HG03060 (cell line): ENCODE data around the gene BPIFB1.

ENCODE experiments used
- ATAC-seq: cut with Tn5 transposase; IDR thresholded peaks from one replicate; pipeline ENCODE4 v1.9.1; 2021; ENCODE audit warnings: low read depth, moderate number of reproducible peaks; ENCODE audit not compliant: unreplicated experiment

Gene BPIFB1

GRCh38 chr20:33320006-33320405 is 37.0 kb downstream of the BPIFB1 start:
- no peak for ATAC-seq

- no peak for ATAC-seq
These were observed 39.4 kb downstream of the BPIFB1 start for GRCh38 chr20:33322456-33322855.

- no peak for ATAC-seq
These were observed 40.2 kb downstream of the BPIFB1 start for GRCh38 chr20:33323236-33323635.

GRCh38 chr20:33325350-33325749 is 42.3 kb downstream of the BPIFB1 start:
- ATAC-seq, result no peak

GRCh38 chr20:33328157-33329137 is 45.4 kb downstream of the BPIFB1 start:
- ATAC-seq, result no peak

- no peak for ATAC-seq
These were observed 50.0 kb downstream of the BPIFB1 start for GRCh38 chr20:33332905-33333456.

GRCh38 chr20:33333616-33334015 is 50.6 kb downstream of the BPIFB1 start:
- no peak for ATAC-seq

- ATAC-seq, result no peak
These were observed 51.1 kb downstream of the BPIFB1 start for GRCh38 chr20:33334111-33334510.

GRCh38 chr20:33336375-33336774 is 53.4 kb downstream of the BPIFB1 start:
- no peak for ATAC-seq

GRCh38 chr20:33337119-33337518 is 54.1 kb downstream of the BPIFB1 start:
- ATAC-seq, result no peak

- no peak for ATAC-seq
These were observed 54.6 kb downstream of the BPIFB1 start for GRCh38 chr20:33337531-33338165.

GRCh38 chr20:33338467-33339258 is 55.6 kb downstream of the BPIFB1 start:
- no peak for ATAC-seq

GRCh38 chr20:33339515-33340058 is 56.6 kb downstream of the BPIFB1 start:
- ATAC-seq, result no peak

GRCh38 chr20:33343521-33343920 is 60.5 kb downstream of the BPIFB1 start:
- ATAC-seq, result no peak

GRCh38 chr20:33345342-33345741 is 62.3 kb downstream of the BPIFB1 start:
- no peak for ATAC-seq

- ATAC-seq, result no peak
These were observed 65.3 kb downstream of the BPIFB1 start for GRCh38 chr20:33348136-33348937.

- ATAC-seq, result no peak
These were observed 66.5 kb downstream of the BPIFB1 start for GRCh38 chr20:33349493-33349892.

GRCh38 chr20:33351696-33352095 is 68.7 kb downstream of the BPIFB1 start:
- ATAC-seq, result no peak

- ATAC-seq, result no peak
These were observed 69.4 kb downstream of the BPIFB1 start for GRCh38 chr20:33352258-33353012.
